ENCODE data around the gene DZIP1.

- TF ChIP-seq, protein P1, sequence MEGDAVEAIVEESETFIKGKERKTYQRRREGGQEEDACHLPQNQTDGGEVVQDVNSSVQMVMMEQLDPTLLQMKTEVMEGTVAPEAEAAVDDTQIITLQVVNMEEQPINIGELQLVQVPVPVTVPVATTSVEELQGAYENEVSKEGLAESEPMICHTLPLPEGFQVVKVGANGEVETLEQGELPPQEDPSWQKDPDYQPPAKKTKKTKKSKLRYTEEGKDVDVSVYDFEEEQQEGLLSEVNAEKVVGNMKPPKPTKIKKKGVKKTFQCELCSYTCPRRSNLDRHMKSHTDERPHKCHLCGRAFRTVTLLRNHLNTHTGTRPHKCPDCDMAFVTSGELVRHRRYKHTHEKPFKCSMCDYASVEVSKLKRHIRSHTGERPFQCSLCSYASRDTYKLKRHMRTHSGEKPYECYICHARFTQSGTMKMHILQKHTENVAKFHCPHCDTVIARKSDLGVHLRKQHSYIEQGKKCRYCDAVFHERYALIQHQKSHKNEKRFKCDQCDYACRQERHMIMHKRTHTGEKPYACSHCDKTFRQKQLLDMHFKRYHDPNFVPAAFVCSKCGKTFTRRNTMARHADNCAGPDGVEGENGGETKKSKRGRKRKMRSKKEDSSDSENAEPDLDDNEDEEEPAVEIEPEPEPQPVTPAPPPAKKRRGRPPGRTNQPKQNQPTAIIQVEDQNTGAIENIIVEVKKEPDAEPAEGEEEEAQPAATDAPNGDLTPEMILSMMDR (IDR thresholded peaks at IDR 0.05): no peak
- no peak for TF ChIP-seq JUN (CRISPR knock-in tag; IDR thresholded peaks at IDR 0.05)
- no peak for TF ChIP-seq ATF2 (CRISPR knock-in tag; IDR thresholded peaks at IDR 0.05; ENCODE audit: borderline replicate concordance, low read depth)
- TF ChIP-seq, protein P2, sequence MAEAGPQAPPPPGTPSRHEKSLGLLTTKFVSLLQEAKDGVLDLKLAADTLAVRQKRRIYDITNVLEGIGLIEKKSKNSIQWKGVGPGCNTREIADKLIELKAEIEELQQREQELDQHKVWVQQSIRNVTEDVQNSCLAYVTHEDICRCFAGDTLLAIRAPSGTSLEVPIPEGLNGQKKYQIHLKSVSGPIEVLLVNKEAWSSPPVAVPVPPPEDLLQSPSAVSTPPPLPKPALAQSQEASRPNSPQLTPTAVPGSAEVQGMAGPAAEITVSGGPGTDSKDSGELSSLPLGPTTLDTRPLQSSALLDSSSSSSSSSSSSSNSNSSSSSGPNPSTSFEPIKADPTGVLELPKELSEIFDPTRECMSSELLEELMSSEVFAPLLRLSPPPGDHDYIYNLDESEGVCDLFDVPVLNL (CRISPR knock-in tag; IDR thresholded peaks at IDR 0.05; ENCODE audit: borderline replicate concordance, low read depth): no peak
- no peak for TF ChIP-seq ZBTB21 (CRISPR knock-in tag; IDR thresholded peaks at IDR 0.05; ENCODE audit: borderline replicate concordance)
- TF ChIP-seq NR3C1 (CRISPR knock-in tag; conservative IDR thresholded peaks at IDR 0.05; ENCODE audit: low read depth): no peak
- no peak for TF ChIP-seq TCF7 (CRISPR knock-in tag; IDR thresholded peaks at IDR 0.05; ENCODE audit: low read depth)
These were observed 72.6 kb downstream of the DZIP1 start for GRCh38 chr13:95571941-95572340.
